H1 (cell line): Measurements from ENCODE around the gene IFIT1. TPM values are rescaled to one million over a fixed set of nuclear protein-coding genes. Genes with fewer than 3 reads are reported as not detected.

ENCODE experiments used
- CTCF ChIA-PET: fragments of 300-600 bp; sonication (Branson Sonifier 250); formaldehyde crosslinking; loops from one replicate; lab custom pipeline; 2021; ENCODE audit not compliant: partially characterized antibody; lab: Charles Lee
- POLR2A ChIA-PET: fragments of 300-600 bp; sonication (Branson Sonifier 250); formaldehyde crosslinking; loops from one replicate; lab custom pipeline; 2021; ENCODE audit warnings: inconsistent platforms; ENCODE audit not compliant: partially characterized antibody; lab: Charles Lee
- DNase-seq, 2 experiments: peaks; one replicate each; pipeline versions ENCODE4 v3.0.0 to v3.0.0-alpha.2; 2010 to 2022; ENCODE audit warnings: low spot score in 2 of 2, low read depth in 1 of 2, mixed read lengths in 1 of 2
- FAIRE-seq: peaks from 2 replicates; lab custom pipeline; 2011; peaks lifted over from hg19 to GRCh38; lab: Jason Lieb, UNC
- H2AFZ ChIP-seq: 2 replicates; pipeline ENCODE4 v1.8.1; 2012; ENCODE audit warnings: low read length, inconsistent platforms
- H2AK5ac ChIP-seq: 2 replicates; pipeline ENCODE4 v1.6.1; 2013; ENCODE audit warnings: low read depth, low read length
- H2BK120ac ChIP-seq: replicated peaks from 2 replicates; pipeline ENCODE3; 2013; ENCODE audit warnings: low read depth, low read length, inconsistent platforms
- H2BK12ac ChIP-seq: 2 replicates; pipeline ENCODE4 v1.6.1; 2013; ENCODE audit warnings: low read depth, low read length
- H2BK15ac ChIP-seq: 2 replicates; pipeline ENCODE4 v1.6.1; 2013; ENCODE audit warnings: low read length
- H2BK20ac ChIP-seq: 2 replicates; pipeline ENCODE4 v1.6.1; 2013; ENCODE audit warnings: low read length
- H2BK5ac ChIP-seq: 2 replicates; pipeline ENCODE4 v1.6.1; 2013; ENCODE audit warnings: low read depth, low read length
- H3K14ac ChIP-seq: 2 replicates; pipeline ENCODE4 v1.6.1; 2013; ENCODE audit warnings: inconsistent platforms; ENCODE audit not compliant: insufficient read length
- H3K18ac ChIP-seq: 2 replicates; pipeline ENCODE4 v1.6.1; 2013; ENCODE audit warnings: low read length; ENCODE audit errors: extremely low read depth
- H3K23ac ChIP-seq: 2 replicates; pipeline ENCODE4 v1.6.1; 2013; ENCODE audit warnings: inconsistent platforms; ENCODE audit not compliant: insufficient read length
- H3K23me2 ChIP-seq: 2 replicates; pipeline ENCODE4 v1.6.1; 2013; ENCODE audit warnings: low read depth, low read length
- H3K27ac ChIP-seq: 2 replicates; pipeline ENCODE4 v1.6.1; 2011; ENCODE audit warnings: low read depth, low read length, inconsistent platforms
- H3K27me3 ChIP-seq, 4 experiments: replicated peaks in 1 of 4; 1 replicate in 1 of 4; 2 replicates in 3 of 4; pipeline versions ENCODE4 v1.6.1 to v1.8.1; 2011 to 2013; ENCODE audit warnings: low read length in 3 of 4, mild to moderate bottlenecking in 3 of 4, inconsistent platforms in 2 of 4, mixed read lengths in 2 of 4, moderate library complexity in 1 of 4; ENCODE audit not compliant: control insufficient read depth in 3 of 4, insufficient read depth in 3 of 4; ENCODE audit errors: extremely low read depth in 1 of 4
- H3K36me3 ChIP-seq, 4 experiments: 2 replicates each; pipeline versions ENCODE4 v1.6.1 to v1.8.1; 2011 to 2013; ENCODE audit warnings: mild to moderate bottlenecking in 4 of 4, low read length in 3 of 4, moderate library complexity in 2 of 4, control low read depth in 1 of 4, inconsistent platforms in 1 of 4; ENCODE audit not compliant: insufficient read depth in 4 of 4, control insufficient read depth in 2 of 4
- H3K4ac ChIP-seq: replicated peaks from 2 replicates; pipeline ENCODE3; 2013; ENCODE audit warnings: low read length, low read depth, mixed read lengths, inconsistent platforms; ENCODE audit not compliant: insufficient read length
- H3K4me1 ChIP-seq, 4 experiments: replicated peaks in 1 of 4; 1 replicate in 1 of 4; 2 replicates in 3 of 4; pipeline versions ENCODE4 v1.6.1 to v1.8.1; 2011 to 2013; ENCODE audit warnings: low read length in 3 of 4, inconsistent platforms in 2 of 4, mixed read lengths in 1 of 4; ENCODE audit not compliant: insufficient read depth in 4 of 4, control insufficient read depth in 3 of 4
- H3K4me2 ChIP-seq, 2 experiments: 2 replicates each; pipeline versions ENCODE4 v1.6.1 to v1.8.1; 2011 to 2013; ENCODE audit warnings: low read depth in 2 of 2, low read length in 2 of 2, control low read depth in 1 of 2, inconsistent platforms in 1 of 2, mild to moderate bottlenecking in 1 of 2; ENCODE audit not compliant: insufficient read depth in 1 of 2
- H3K4me3 ChIP-seq, 4 experiments: fragments of 200-600, 300-600 bp in 1 of 4; sonication (generic), shearing (Covaris generic), sonication (Bioruptor Twin) in 1 of 4; 2 replicates each; pipeline versions ENCODE4 v1.5.1 to v1.8.1; 2011 to 2016; ENCODE audit warnings: low read length in 4 of 4, low read depth in 3 of 4, control low read depth in 2 of 4, inconsistent platforms in 2 of 4, mild to moderate bottlenecking in 2 of 4, mixed read lengths in 1 of 4, moderate library complexity in 1 of 4; ENCODE audit not compliant: insufficient read depth in 2 of 4; ENCODE audit errors: extremely low read depth in 1 of 4
- H3K56ac ChIP-seq: replicated peaks from 2 replicates; pipeline ENCODE3; 2013; ENCODE audit warnings: low read depth, mild to moderate bottlenecking, mixed read lengths, low read length, inconsistent platforms; ENCODE audit not compliant: insufficient read length
- H3K79me1 ChIP-seq: 2 replicates; pipeline ENCODE4 v1.6.1; 2013; ENCODE audit warnings: low read depth, low read length, control low read depth
- H3K79me2 ChIP-seq, 2 experiments: 2 replicates each; pipeline versions ENCODE4 v1.6.1 to v1.8.1; 2012 to 2013; ENCODE audit warnings: low read length in 2 of 2, mild to moderate bottlenecking in 2 of 2, inconsistent platforms in 1 of 2; ENCODE audit not compliant: insufficient read depth in 2 of 2, control insufficient read depth in 1 of 2
- H3K9ac ChIP-seq, 4 experiments: replicated peaks in 1 of 4; 1 replicate in 1 of 4; 2 replicates in 3 of 4; pipeline versions ENCODE4 v1.6.1 to v1.8.1; 2011 to 2013; ENCODE audit warnings: low read depth in 3 of 4, low read length in 3 of 4, control low read depth in 2 of 4, mild to moderate bottlenecking in 2 of 4, moderate library complexity in 2 of 4, inconsistent platforms in 1 of 4; ENCODE audit errors: extremely low read depth in 1 of 4
- H3K9me3 ChIP-seq, 2 experiments: 2 replicates each; pipeline versions ENCODE4 v1.6.1 to v1.8.1; 2012 to 2013; ENCODE audit warnings: mild to moderate bottlenecking in 2 of 2, moderate library complexity in 2 of 2, control low read depth in 1 of 2, inconsistent platforms in 1 of 2, low read depth in 1 of 2, low read length in 1 of 2, mixed read lengths in 1 of 2; ENCODE audit not compliant: insufficient read depth in 2 of 2
- H4K20me1 ChIP-seq, 2 experiments: replicated peaks in 1 of 2; 2 replicates each; pipeline versions ENCODE3 to v1.8.1; 2011 to 2013; ENCODE audit warnings: inconsistent platforms in 2 of 2, low read length in 2 of 2, mild to moderate bottlenecking in 1 of 2; ENCODE audit not compliant: insufficient read depth in 2 of 2, control insufficient read depth in 1 of 2
- H4K5ac ChIP-seq: 2 replicates; pipeline ENCODE4 v1.6.1; 2013; ENCODE audit warnings: low read length, low read depth, mixed read lengths, inconsistent platforms; ENCODE audit not compliant: insufficient read length
- H4K8ac ChIP-seq: 2 replicates; pipeline ENCODE4 v1.8.0; 2013; ENCODE audit warnings: mild to moderate bottlenecking, moderate library complexity, low read length, inconsistent platforms; ENCODE audit not compliant: insufficient read depth; ENCODE audit errors: extremely low read depth
- H4K91ac ChIP-seq: replicated peaks from 2 replicates; pipeline ENCODE3; 2013; ENCODE audit warnings: low read length, mixed read lengths, inconsistent platforms; ENCODE audit not compliant: insufficient read length
- ASH2L ChIP-seq: fragments of 200-600, 300-600 bp; sonication (generic); IDR thresholded peaks from one replicate; pipeline ENCODE4 v1.7.1; 2017; ENCODE audit warnings: low read length
- CBX8 ChIP-seq: fragments of 300-800, 300-1000 bp; sonication (generic); IDR thresholded peaks from 2 replicates; pipeline ENCODE4 v1.7.1; 2016; ENCODE audit warnings: low read depth, low read length, borderline replicate concordance
- CHD2 ChIP-seq: IDR thresholded peaks from 2 replicates; pipeline ENCODE4 v1.6.1; 2012; ENCODE audit warnings: low read length, improper control_type of control experiment
- CTBP2 ChIP-seq: IDR thresholded peaks from 2 replicates; pipeline ENCODE4 v1.7.0; 2011; ENCODE audit warnings: borderline replicate concordance, mild to moderate bottlenecking, moderate library complexity, mixed read lengths, low read length; ENCODE audit not compliant: insufficient read depth, insufficient read length
- EZH2 ChIP-seq: fragments of 200-600 bp; sonication (generic); IDR thresholded peaks from 2 replicates; pipeline ENCODE4 v1.7.1; 2012; ENCODE audit warnings: low read depth, mild to moderate bottlenecking, moderate library complexity, low read length, inconsistent platforms; ENCODE audit not compliant: severe bottlenecking
- GTF2F1 ChIP-seq: IDR thresholded peaks from 2 replicates; pipeline ENCODE4 v1.6.1; 2012; ENCODE audit warnings: low read depth, low read length, improper control_type of control experiment, borderline replicate concordance
- JUND ChIP-seq: IDR thresholded peaks from 2 replicates; pipeline ENCODE4 v1.6.1; 2011; ENCODE audit warnings: mild to moderate bottlenecking, improper control_type of control experiment, low read length
- RBBP5 ChIP-seq: IDR thresholded peaks from 2 replicates; pipeline ENCODE4 v1.7.1; 2012; ENCODE audit warnings: low read depth, mild to moderate bottlenecking, inconsistent platforms, low read length, moderate library complexity, borderline replicate concordance
- RNF2 ChIP-seq: fragments of 200-900, 300-1000 bp; sonication (generic); IDR thresholded peaks from 2 replicates; pipeline ENCODE4 v1.7.1; 2016; ENCODE audit warnings: borderline replicate concordance, low read depth, mild to moderate bottlenecking, antibody characterized with exemption, low read length; ENCODE audit not compliant: poor library complexity, severe bottlenecking; ENCODE audit errors: missing control alignments
- SAP30 ChIP-seq: fragments of 300-600 bp; sonication (generic); IDR thresholded peaks from 2 replicates; pipeline ENCODE4 v1.7.1; 2012; ENCODE audit warnings: low read length, moderate library complexity, mild to moderate bottlenecking, inconsistent platforms; ENCODE audit not compliant: insufficient read depth, insufficient replicate concordance
- SIX5 ChIP-seq: IDR thresholded peaks from 2 replicates; pipeline ENCODE4 v1.6.1; 2011; ENCODE audit warnings: mild to moderate bottlenecking, low read depth, low read length
- TAF7 ChIP-seq: optimal IDR thresholded peaks from 2 replicates; pipeline ENCODE3; 2011; ENCODE audit warnings: low read depth, mild to moderate bottlenecking, inconsistent platforms, low read length, moderate library complexity, borderline replicate concordance
- ZNF274 ChIP-seq: IDR thresholded peaks from 2 replicates; pipeline ENCODE4 v1.7.0; 2012; ENCODE audit warnings: low read length, borderline replicate concordance; ENCODE audit errors: extremely low read depth
- WGBS, 2 experiments: shearing (Covaris generic) in 1 of 2; methylation state at CpG; one replicate each; pipeline versions ENCODE4 v1.1.6 to v1.1.7; 2013 to 2015; ENCODE audit warnings: low lambda C conversion rate in 2 of 2, mixed read lengths in 2 of 2, inconsistent platforms in 1 of 2, low coverage in 1 of 2, missing lambda C conversion rate in 1 of 2; ENCODE audit not compliant: insufficient replicate concordance in 2 of 2, insufficient coverage in 1 of 2, insufficient read length in 1 of 2; ENCODE audit errors: extremely low coverage in 1 of 2, missing lambda C conversion rate in 1 of 2; 5-methylcytosine and 5-hydroxymethylcytosine counted together
- polyA plus RNA-seq, 7 experiments: library from polyadenylated mRNA; depleted of rRNA in 3 of 7; stranded (reverse) in 5 of 7; unstranded in 2 of 7; fragments of >200 nt in 5 of 7; fragments of 200-250 nt in 2 of 7; gene quantifications; 1 replicate in 5 of 7; 2 replicates in 1 of 7; 4 replicates in 1 of 7; pipeline versions ENCODE4 v1.2.1 to v1.2.3, GENCODE V29; 2011 to 2013; ENCODE audit warnings: missing spikeins in 2 of 7, mixed read lengths in 2 of 7
- total RNA-seq: library from RNA; stranded (reverse); fragmentation: NEBNext Ultra II Directional; extraction: Animal tissue kit (Norgen Biotek cat#: 25700); gene quantifications from 2 replicates; pipeline ENCODE4 v1.2.1, GENCODE V29; 2021

IFIT1 gene
- total and polyA plus RNA-seq, 2 of the 8 experiments (the other 6 are each of a cell fraction or from before 2014, with no cell fraction given) = 0.94 to 1.5 TPM

GRCh38 chr10:89388806-89389205 is 3.6 kb upstream of the IFIT1 start:
- no peak overlapping the region for H2BK120ac ChIP-seq
- H3K4me1 ChIP-seq = peaks cover 0 to 5% (median 3%) of the 10 kb centered on the region in 4 experiments; a peak in 2 of 7 replicates
- H3K9ac ChIP-seq = no peak overlapping the region
- no peak overlapping the region for H2BK15ac ChIP-seq
- no peaks in the 10 kb centered on the region; the same call in 1 of the 2 replicates for H3K23me2 ChIP-seq
- H4K5ac ChIP-seq = no peak overlapping the region
- H3K27ac ChIP-seq = no peak overlapping the region
- no peaks in the 10 kb centered on the region for H3K27me3 ChIP-seq
- no peak overlapping the region for H2BK5ac ChIP-seq
- no peak overlapping the region for H3K23ac ChIP-seq
- DNase-seq (no peak), FAIRE-seq (no peak)
- H3K36me3 ChIP-seq = no peaks in the 10 kb centered on the region
- no peak overlapping the region for H2BK12ac ChIP-seq
- H2AFZ ChIP-seq = no peak overlapping the region
- no peaks in the 10 kb centered on the region for H3K79me1 ChIP-seq
- no peak overlapping the region for H3K56ac ChIP-seq
- H3K79me2 ChIP-seq = no peaks in the 10 kb centered on the region
- no peak overlapping the region for H2AK5ac ChIP-seq
- 83% methylated on average over 2 of the region's 2 CpGs; no CpG with 5 or more reads in 1 of the 2 experiments for WGBS, 2 experiments
- no peak overlapping the region for H3K4me2 ChIP-seq
- CTCF ChIA-PET = interaction anchor here (0.6 to 5.8 kb wide), 17 partner anchors 9 to 358 kb away, joined by 3 to 30 read pairs (median 4); partner anchors contain the start of gene IFIT2
- no peak overlapping the region for H3K4me3 ChIP-seq
- H2BK20ac ChIP-seq = no peak overlapping the region
- POLR2A ChIA-PET = interaction anchor here (0.6 to 0.7 kb wide), 2 partner anchors 295 to 310 kb away, joined by 3 read pairs; no protein-coding TSS in a partner anchor
- no peak overlapping the region for H4K8ac ChIP-seq
- H4K20me1 ChIP-seq = no peaks in the 10 kb centered on the region
- H3K9me3 ChIP-seq = no peaks in the 10 kb centered on the region
- H3K14ac ChIP-seq = no peak overlapping the region
- H4K91ac ChIP-seq = no peak overlapping the region
- H3K18ac ChIP-seq = no peak overlapping the region
- no peak overlapping the region for H3K4ac ChIP-seq
- no peak for TF ChIP-seq EZH2
- TF ChIP-seq CTBP2 = no peak
- TF ChIP-seq SAP30 = no peak
- no peak for TF ChIP-seq SIX5
- TF ChIP-seq RBBP5 = no peak
- no peak for TF ChIP-seq RNF2
- TF ChIP-seq GTF2F1 = no peak
- TF ChIP-seq ASH2L = no peak
- no peak for TF ChIP-seq JUND
- TF ChIP-seq TAF7 = no peak
- TF ChIP-seq ZNF274 = no peak
- no peak for TF ChIP-seq CHD2
- no peak for TF ChIP-seq CBX8
